8988T (cell line): ENCODE results near the gene MYO15B.

Source experiments
- DNase-seq: peaks from one replicate; pipeline ENCODE4 v3.0.0; 2011

Gene MYO15B

DNA sequence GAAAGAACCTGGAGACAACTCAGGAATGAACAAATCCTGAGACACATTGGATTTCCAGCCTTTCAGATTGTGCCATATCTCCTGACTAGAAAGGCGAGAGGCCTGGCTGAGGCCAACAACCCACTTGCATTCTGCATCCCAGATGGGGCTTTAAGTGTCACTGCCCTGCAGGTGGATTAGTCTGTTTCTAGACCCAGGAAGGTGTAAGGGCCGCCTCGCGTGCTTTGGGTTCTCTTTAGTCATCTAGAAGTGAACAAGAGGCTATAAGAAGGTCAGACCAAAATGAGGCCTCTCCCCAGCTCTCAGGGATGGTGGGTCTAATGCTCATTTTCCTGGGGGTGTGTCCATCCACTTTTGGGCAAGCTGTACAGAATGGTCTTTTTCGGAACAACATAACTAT is 84.4 kb downstream of the MYO15B start:
- DNase-seq, result no peak

DNA sequence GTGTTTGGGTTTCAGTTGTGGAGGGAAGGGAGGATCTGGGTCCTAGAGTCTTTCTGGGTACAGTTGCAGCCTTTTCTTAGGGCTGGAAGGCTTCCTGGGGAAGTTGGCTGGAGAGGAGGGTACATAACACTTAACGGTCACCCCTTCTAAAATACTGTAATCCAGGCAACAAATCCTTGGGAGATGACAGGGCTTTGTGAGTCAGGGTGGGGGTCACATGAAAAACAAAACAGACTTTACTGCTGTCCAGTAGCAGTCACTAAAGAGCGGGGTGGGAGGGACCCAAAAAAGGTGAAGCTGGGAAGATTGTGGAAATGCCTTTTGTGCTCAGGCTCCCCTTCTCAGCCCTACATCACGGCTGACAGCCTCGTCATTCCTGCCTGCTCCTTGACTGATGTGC is 85.9 kb downstream of the MYO15B start:
- DNase-seq, result no peak
